Measurements from ENCODE around the gene ACVR1. TPM values are rescaled to one million over a fixed set of nuclear protein-coding genes. Genes with fewer than 3 reads are reported as not detected.
"Not testable (repeated sequence)": the region's sequence is repeated elsewhere in the genome, so short reads cannot be mapped to it uniquely, and the experiment has no call there.

The ACVR1 gene
- polyA plus RNA-seq, 1 of the 3 experiments (the other 2 are of a cell fraction): 22.4 TPM

GRCh38 chr2:157720504-157720903 lies 155.6 kb downstream of the ACVR1 start:
- 100% methylated on average over 2 of the region's 2 CpGs for WGBS (ENCODE audit: low lambda C conversion rate)
- peaks cover 18% of the 10 kb centered on the region for H3K9me3 ChIP-seq
- ChIA-PET CTCF (no interaction called here), POLR2A (no interaction called here)
- H2AFZ ChIP-seq (ENCODE audit: low read depth): no peak overlapping the region
- no peaks in the 10 kb centered on the region for H3K27me3 ChIP-seq (ENCODE audit: insufficient read depth)
- H3K27ac ChIP-seq (ENCODE audit: low read depth in 2 of 2, low read length in 1 of 2): no peak overlapping the region
- no peaks in the 10 kb centered on the region for H3K79me2 ChIP-seq (ENCODE audit: insufficient read depth)
- TF ChIP-seq REST (IDR thresholded peaks at IDR 0.05; ENCODE audit: low read depth, low read length): no peak
- TF ChIP-seq USF2 (IDR thresholded peaks at IDR 0.05; ENCODE audit: borderline replicate concordance, low read depth, low read length): no peak
- TF ChIP-seq TEAD4 (IDR thresholded peaks at IDR 0.05; ENCODE audit: borderline replicate concordance, insufficient read depth): no peak
- no peak for TF ChIP-seq USF1 (IDR thresholded peaks at IDR 0.05; ENCODE audit: borderline replicate concordance, low read depth)
- no peak for TF ChIP-seq GATA2 (CRISPR knock-in tag; IDR thresholded peaks at IDR 0.05)
- TF ChIP-seq SIN3A (IDR thresholded peaks at IDR 0.05; ENCODE audit: borderline replicate concordance, low read depth, low read length): no peak
- no peak for TF ChIP-seq EP300 (IDR thresholded peaks at IDR 0.05; ENCODE audit: borderline replicate concordance in 1 of 2, low read depth in 1 of 2, low read length in 1 of 2)
- TF ChIP-seq SMC3 (IDR thresholded peaks at IDR 0.05; ENCODE audit: low read depth, low read length): no peak
- no peak for TF ChIP-seq ZBTB33 (IDR thresholded peaks at IDR 0.05; ENCODE audit: borderline replicate concordance, low read depth)
- TF ChIP-seq IRF3 (IDR thresholded peaks at IDR 0.05; ENCODE audit: low read depth, low read length): no peak
- TF ChIP-seq GABPA (IDR thresholded peaks at IDR 0.05; ENCODE audit: low read depth): no peak
- H3K9ac ChIP-seq: no peak overlapping the region
- H3K9me2 ChIP-seq: no peaks in the 10 kb centered on the region
- H3K4me2 ChIP-seq: no peak overlapping the region
- no peak for DNase-seq
- peaks cover 16% of the 10 kb centered on the region for H3F3A ChIP-seq (replicated peaks; ENCODE audit: insufficient read depth)
- H3K4me1 ChIP-seq (ENCODE audit: control insufficient read depth in 1 of 2, insufficient read depth in 2 of 2, low read depth in 1 of 2, low read length in 1 of 2): no peaks in the 10 kb centered on the region
- H4K20me1 ChIP-seq (ENCODE audit: insufficient read depth): no peaks in the 10 kb centered on the region
- H3K4me3 ChIP-seq (ENCODE audit: low read depth in 2 of 2, low read length in 1 of 2): no peak overlapping the region
- peaks cover 21 to 62% of the 10 kb centered on the region in 2 experiments for H3K36me3 ChIP-seq (replicated peaks in 1 of 2; ENCODE audit: control insufficient read depth in 1 of 2, insufficient read depth in 2 of 2, low read length in 1 of 2)

GRCh38 chr2:157704653-157705052 lies 171.5 kb downstream of the ACVR1 start:
- H2AFZ ChIP-seq (ENCODE audit: low read depth); H3K4me1 ChIP-seq (ENCODE audit: control insufficient read depth in 1 of 2, insufficient read depth in 2 of 2, low read depth in 1 of 2, low read length in 1 of 2); H3K9me2 ChIP-seq; H3K27ac ChIP-seq (ENCODE audit: low read depth in 2 of 2, low read length in 1 of 2); H3F3A ChIP-seq (replicated peaks; ENCODE audit: insufficient read depth); H3K36me3 ChIP-seq (replicated peaks in 1 of 2; ENCODE audit: control insufficient read depth in 1 of 2, insufficient read depth in 2 of 2, low read length in 1 of 2); H3K27me3 ChIP-seq (ENCODE audit: insufficient read depth); H3K4me2 ChIP-seq; H4K20me1 ChIP-seq (ENCODE audit: insufficient read depth); H3K9ac ChIP-seq; POLR2A ChIA-PET; DNase-seq; H3K4me3 ChIP-seq (ENCODE audit: low read depth in 2 of 2, low read length in 1 of 2); CTCF ChIA-PET; H3K79me2 ChIP-seq (ENCODE audit: insufficient read depth); H3K9me3 ChIP-seq: not testable (repeated sequence)
- WGBS (ENCODE audit: low lambda C conversion rate): 71% methylated on average over 2 of the region's 5 CpGs

- H3K36me3 ChIP-seq (replicated peaks in 1 of 2; ENCODE audit: control insufficient read depth in 1 of 2, insufficient read depth in 2 of 2, low read length in 1 of 2); POLR2A ChIA-PET; H3K4me2 ChIP-seq; H3K27ac ChIP-seq (ENCODE audit: low read depth in 2 of 2, low read length in 1 of 2); H3K27me3 ChIP-seq (ENCODE audit: insufficient read depth); H4K20me1 ChIP-seq (ENCODE audit: insufficient read depth); DNase-seq; CTCF ChIA-PET; H3K4me3 ChIP-seq (ENCODE audit: low read depth in 2 of 2, low read length in 1 of 2); H3K4me1 ChIP-seq (ENCODE audit: control insufficient read depth in 1 of 2, insufficient read depth in 2 of 2, low read depth in 1 of 2, low read length in 1 of 2); H3K9me2 ChIP-seq; H3F3A ChIP-seq (replicated peaks; ENCODE audit: insufficient read depth); H3K9ac ChIP-seq; H3K79me2 ChIP-seq (ENCODE audit: insufficient read depth); H2AFZ ChIP-seq (ENCODE audit: low read depth); H3K9me3 ChIP-seq: not testable (repeated sequence)
- WGBS (ENCODE audit: low lambda C conversion rate): 86% methylated on average over 6 of the region's 6 CpGs
These were observed 172.0 kb downstream of the ACVR1 start for GRCh38 chr2:157704148-157704547.

All from SK-N-SH (cell line).